ENCODE data around the gene PANK3. TPM values are rescaled to one million over a fixed set of nuclear protein-coding genes. Genes with fewer than 3 reads are reported as not detected.
"Not testable (repeated sequence)": the region's sequence is repeated elsewhere in the genome, so short reads cannot be mapped to it uniquely, and the experiment has no call there.

PANK3 gene
- total RNA-seq, 1 experiment from 2014 or later, result 82.6 TPM

DNA sequence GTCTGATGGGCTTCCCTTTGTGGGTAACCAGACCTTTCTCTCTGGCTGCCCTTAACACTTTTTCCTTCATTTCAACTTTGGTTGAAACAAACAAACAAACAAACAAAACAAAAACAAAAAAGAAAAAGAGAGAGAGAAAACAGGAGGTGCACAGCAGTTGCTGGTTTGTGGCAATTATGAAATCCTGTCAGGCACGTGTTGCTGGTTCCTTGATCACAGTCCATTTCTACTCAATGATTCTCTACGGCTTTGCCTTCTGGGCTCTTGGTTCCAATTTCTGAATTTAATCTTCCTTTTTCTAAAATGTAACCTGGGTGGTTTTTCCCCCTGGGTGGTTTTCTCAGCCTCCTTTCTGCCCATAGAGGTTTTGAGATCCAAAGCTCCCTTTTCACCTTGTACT is 17.8 kb upstream of the PANK3 start:
- H3K23me2 ChIP-seq (ENCODE audit: insufficient read length, low read depth, low read length, poor library complexity, severe bottlenecking), result no peaks in the 10 kb centered on the region
- no peak overlapping the region for H2BK15ac ChIP-seq (ENCODE audit: low read depth, low read length)
- no peak overlapping the region for H3K14ac ChIP-seq (ENCODE audit: insufficient read depth, low read length)
- no peak overlapping the region for H2BK5ac ChIP-seq (ENCODE audit: insufficient read length, low read length)
- no peaks in the 10 kb centered on the region; the same call in 1 of the 2 replicates for H3K4me1 ChIP-seq (ENCODE audit: insufficient read depth, low read length)
- Mint-ChIP-seq H3K27me3 (ENCODE audit: low read depth) (peaks cover 57% of the 10 kb centered on the region), H3K36me3 (ENCODE audit: insufficient read depth in 1 of 3, low read depth in 3 of 3) (no peaks in the 10 kb centered on the region), H3K4me1 (peaks cover 6 to 8% of the 10 kb centered on the region in 2 experiments), H3K9me3 (no peaks in the 10 kb centered on the region), H3K4me3 (no peak overlapping the region), H3K27ac (no peak overlapping the region)
- H2AK5ac ChIP-seq (ENCODE audit: insufficient read length, low read length), result no peak overlapping the region
- H2BK12ac ChIP-seq (ENCODE audit: insufficient read length, low read depth, low read length), result no peak overlapping the region
- H3K9ac ChIP-seq (ENCODE audit: extremely low read depth, insufficient read length, low read length), result no peak overlapping the region
- no peak overlapping the region for H3K18ac ChIP-seq (ENCODE audit: insufficient read length, low read depth, low read length)
- TF ChIP-seq, protein P1, sequence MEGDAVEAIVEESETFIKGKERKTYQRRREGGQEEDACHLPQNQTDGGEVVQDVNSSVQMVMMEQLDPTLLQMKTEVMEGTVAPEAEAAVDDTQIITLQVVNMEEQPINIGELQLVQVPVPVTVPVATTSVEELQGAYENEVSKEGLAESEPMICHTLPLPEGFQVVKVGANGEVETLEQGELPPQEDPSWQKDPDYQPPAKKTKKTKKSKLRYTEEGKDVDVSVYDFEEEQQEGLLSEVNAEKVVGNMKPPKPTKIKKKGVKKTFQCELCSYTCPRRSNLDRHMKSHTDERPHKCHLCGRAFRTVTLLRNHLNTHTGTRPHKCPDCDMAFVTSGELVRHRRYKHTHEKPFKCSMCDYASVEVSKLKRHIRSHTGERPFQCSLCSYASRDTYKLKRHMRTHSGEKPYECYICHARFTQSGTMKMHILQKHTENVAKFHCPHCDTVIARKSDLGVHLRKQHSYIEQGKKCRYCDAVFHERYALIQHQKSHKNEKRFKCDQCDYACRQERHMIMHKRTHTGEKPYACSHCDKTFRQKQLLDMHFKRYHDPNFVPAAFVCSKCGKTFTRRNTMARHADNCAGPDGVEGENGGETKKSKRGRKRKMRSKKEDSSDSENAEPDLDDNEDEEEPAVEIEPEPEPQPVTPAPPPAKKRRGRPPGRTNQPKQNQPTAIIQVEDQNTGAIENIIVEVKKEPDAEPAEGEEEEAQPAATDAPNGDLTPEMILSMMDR (conservative IDR thresholded peaks at IDR 0.05), result no peak
- no peak overlapping the region for H3K23ac ChIP-seq (ENCODE audit: insufficient read length, low read depth, low read length)
- no peaks in the 10 kb centered on the region for H3K27me3 ChIP-seq (ENCODE audit: insufficient read depth, low read length)
- H3T11ph ChIP-seq (ENCODE audit: low read length), result no peak overlapping the region
- H3K9me3 ChIP-seq (ENCODE audit: control insufficient read depth, low read depth, low read length), result no peaks in the 10 kb centered on the region
- no peak for DNase-seq
- no peaks in the 10 kb centered on the region for H4K20me1 ChIP-seq (ENCODE audit: control insufficient read depth, insufficient read depth, insufficient read length)
- H3K79me2 ChIP-seq (ENCODE audit: insufficient read depth, low read length), result no peaks in the 10 kb centered on the region
- H3K4me2 ChIP-seq (ENCODE audit: insufficient read depth, insufficient read length, low read length), result no peak overlapping the region
- no peak overlapping the region for H3K4ac ChIP-seq (ENCODE audit: low read depth, low read length)
- H4K5ac ChIP-seq (ENCODE audit: insufficient read length, low read depth, low read length), result no peak overlapping the region
- no CpG with 5 or more reads among the region's 2 CpGs for WGBS (ENCODE audit: extremely low coverage, insufficient read length, low lambda C conversion rate)
- H3K56ac ChIP-seq (ENCODE audit: insufficient read length, low read depth, low read length), result no peak overlapping the region
- H4K8ac ChIP-seq (replicated peaks; ENCODE audit: insufficient read length, low read depth, low read length), result no peak overlapping the region
- no peak overlapping the region for H2BK120ac ChIP-seq (ENCODE audit: low read depth, low read length, poor library complexity, severe bottlenecking)
- no peak overlapping the region for H2BK20ac ChIP-seq (ENCODE audit: low read depth, low read length, poor library complexity, severe bottlenecking)
- no peak overlapping the region for H3K27ac ChIP-seq (ENCODE audit: insufficient read length, low read depth, low read length)
- no peak overlapping the region for H4K91ac ChIP-seq (ENCODE audit: insufficient read length, low read depth, low read length)
- H2AFZ ChIP-seq (ENCODE audit: low read length), result no peak overlapping the region
- no peaks in the 10 kb centered on the region for H3K79me1 ChIP-seq (ENCODE audit: insufficient read depth, low read depth, low read length, poor library complexity, severe bottlenecking)

DNA sequence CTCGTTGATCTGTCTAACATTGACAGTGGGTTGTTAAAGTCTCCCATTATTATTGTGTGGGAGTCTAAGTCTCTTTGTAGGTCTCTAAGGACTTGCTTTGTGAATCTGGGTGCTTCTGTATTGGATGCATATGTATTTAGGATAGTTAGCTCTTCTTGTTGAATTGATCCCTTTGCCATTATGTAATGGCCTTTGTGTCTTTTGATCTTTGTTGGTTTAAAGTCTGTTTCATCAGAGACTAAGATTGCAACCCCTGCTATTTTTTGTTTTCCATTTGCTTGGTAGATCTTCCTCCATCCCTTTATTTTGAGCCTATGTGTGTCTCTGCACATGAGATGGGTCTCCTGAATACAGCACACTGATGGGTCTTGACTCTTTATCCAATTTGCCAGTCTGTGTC is 17.0 kb upstream of the PANK3 start:
- H3T11ph ChIP-seq (ENCODE audit: low read length); H3K79me1 ChIP-seq (ENCODE audit: insufficient read depth, low read depth, low read length, poor library complexity, severe bottlenecking); H3K4me1 ChIP-seq (ENCODE audit: insufficient read depth, low read length); H3K56ac ChIP-seq (ENCODE audit: insufficient read length, low read depth, low read length); H3K4me2 ChIP-seq (ENCODE audit: insufficient read depth, insufficient read length, low read length); H2BK12ac ChIP-seq (ENCODE audit: insufficient read length, low read depth, low read length); H4K91ac ChIP-seq (ENCODE audit: insufficient read length, low read depth, low read length); H3K9ac ChIP-seq (ENCODE audit: extremely low read depth, insufficient read length, low read length); DNase-seq; H4K8ac ChIP-seq (replicated peaks; ENCODE audit: insufficient read length, low read depth, low read length); H3K27ac Mint-ChIP-seq; H3K4ac ChIP-seq (ENCODE audit: low read depth, low read length); H3K4me1 Mint-ChIP-seq; H2BK5ac ChIP-seq (ENCODE audit: insufficient read length, low read length); H2BK20ac ChIP-seq (ENCODE audit: low read depth, low read length, poor library complexity, severe bottlenecking); H3K36me3 Mint-ChIP-seq (ENCODE audit: insufficient read depth in 1 of 3, low read depth in 3 of 3); H3K27me3 ChIP-seq (ENCODE audit: insufficient read depth, low read length); H3K4me3 Mint-ChIP-seq; H3K9me3 Mint-ChIP-seq; H3K23ac ChIP-seq (ENCODE audit: insufficient read length, low read depth, low read length); H2BK120ac ChIP-seq (ENCODE audit: low read depth, low read length, poor library complexity, severe bottlenecking); H3K14ac ChIP-seq (ENCODE audit: insufficient read depth, low read length); H3K79me2 ChIP-seq (ENCODE audit: insufficient read depth, low read length); H2AFZ ChIP-seq (ENCODE audit: low read length); H3K18ac ChIP-seq (ENCODE audit: insufficient read length, low read depth, low read length); H2BK15ac ChIP-seq (ENCODE audit: low read depth, low read length); H4K20me1 ChIP-seq (ENCODE audit: control insufficient read depth, insufficient read depth, insufficient read length); H3K27ac ChIP-seq (ENCODE audit: insufficient read length, low read depth, low read length); H4K5ac ChIP-seq (ENCODE audit: insufficient read length, low read depth, low read length); H3K9me3 ChIP-seq (ENCODE audit: control insufficient read depth, low read depth, low read length); H3K23me2 ChIP-seq (ENCODE audit: insufficient read length, low read depth, low read length, poor library complexity, severe bottlenecking); H2AK5ac ChIP-seq (ENCODE audit: insufficient read length, low read length): not testable (repeated sequence)
- peaks cover 63% of the 10 kb centered on the region for H3K27me3 Mint-ChIP-seq (ENCODE audit: low read depth)
- WGBS (ENCODE audit: extremely low coverage, insufficient read length, low lambda C conversion rate), result no CpG with 5 or more reads among the region's 1 CpG
